Measurements from ENCODE around the gene TRIM66.

The TRIM66 gene

DNA sequence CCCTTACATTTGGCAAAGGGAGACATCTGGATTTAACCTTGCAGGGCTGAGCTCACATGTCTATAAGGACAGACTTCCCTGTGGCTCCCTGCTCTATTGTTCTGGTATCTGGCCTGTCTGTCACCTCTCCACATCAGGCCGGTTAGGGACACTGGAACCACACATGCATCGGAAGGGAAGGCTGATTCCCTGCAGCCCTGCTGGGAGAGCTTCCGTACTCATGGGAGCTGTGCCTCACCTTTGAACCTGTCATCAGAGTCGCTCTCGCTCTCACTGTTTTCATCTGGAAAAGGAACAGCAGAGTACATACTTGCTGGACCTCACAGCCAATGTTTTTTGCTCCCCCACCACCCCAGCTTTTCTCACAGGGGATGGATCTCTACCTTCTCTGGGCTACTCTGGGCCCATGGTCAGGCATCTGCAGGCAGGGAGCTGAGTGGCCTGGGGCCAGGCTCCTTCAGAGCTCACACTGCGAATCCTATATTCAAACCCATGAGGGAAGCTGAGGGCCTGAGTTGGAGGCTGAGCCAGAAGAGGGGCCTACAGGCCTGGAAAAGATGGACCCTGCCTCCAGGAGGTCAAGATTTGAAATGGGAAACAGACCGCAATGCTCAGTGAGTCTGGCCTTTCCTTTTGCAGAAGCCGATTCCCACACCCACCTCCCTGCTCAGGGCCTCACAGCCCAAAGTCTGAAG, 31.4 kb upstream of the TRIM66 start:
- peaks cover 37 to 47% of the 10 kb centered on the region in 2 donors for H3K36me3 ChIP-seq (ENCODE audit: control insufficient read depth in 2 of 2, insufficient read depth in 2 of 2, low read length in 2 of 2)
- peak overlapping the region in 1 of 2 donors; percentile 21 for H3K9ac ChIP-seq (ENCODE audit: low read length in 2 of 2)
- no peak overlapping the region for H3K4me3 ChIP-seq (ENCODE audit: low read length in 2 of 2)
- peak overlapping the region; percentile 94 for H3K27ac ChIP-seq (ENCODE audit: low read length)
- peaks cover 68% of the 10 kb centered on the region for H3K4me1 ChIP-seq (ENCODE audit: control insufficient read depth, insufficient read depth, low read length)
- H3K27me3 ChIP-seq (ENCODE audit: control insufficient read depth in 1 of 2, insufficient read depth in 2 of 2, low read length in 2 of 2), result no peaks in the 10 kb centered on the region
- no peaks in the 10 kb centered on the region for H3K9me3 ChIP-seq (ENCODE audit: control insufficient read depth in 2 of 2, low read length in 2 of 2)

DNA sequence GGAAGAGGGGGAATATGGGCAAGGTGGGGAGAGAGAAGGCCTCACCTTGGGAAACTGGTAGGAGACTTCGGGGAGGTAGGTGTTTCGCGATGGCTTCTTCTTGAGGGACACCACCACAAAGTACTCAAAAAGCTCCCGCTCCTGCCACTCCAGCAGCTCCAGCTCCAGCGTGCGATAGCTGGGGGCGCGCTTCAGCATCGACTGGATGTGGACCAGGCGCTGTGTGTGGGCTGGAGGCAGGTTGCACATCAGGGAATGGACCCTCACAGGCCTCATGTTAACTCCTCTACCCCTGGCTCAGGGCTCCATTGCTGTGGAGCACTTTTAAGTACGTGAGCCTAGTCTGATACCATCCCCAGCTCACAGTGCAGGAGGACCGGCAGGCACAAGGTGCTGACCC, 30.0 kb upstream of the TRIM66 start:
- H3K27ac ChIP-seq (ENCODE audit: low read length), result peak overlapping the region; percentile 100
- peaks cover 37 to 47% of the 10 kb centered on the region in 2 donors for H3K36me3 ChIP-seq (ENCODE audit: control insufficient read depth in 2 of 2, insufficient read depth in 2 of 2, low read length in 2 of 2)
- no peaks in the 10 kb centered on the region for H3K9me3 ChIP-seq (ENCODE audit: control insufficient read depth in 2 of 2, low read length in 2 of 2)
- no peaks in the 10 kb centered on the region for H3K27me3 ChIP-seq (ENCODE audit: control insufficient read depth in 1 of 2, insufficient read depth in 2 of 2, low read length in 2 of 2)
- H3K4me1 ChIP-seq (ENCODE audit: control insufficient read depth, insufficient read depth, low read length), result peaks cover 68% of the 10 kb centered on the region
- no peak overlapping the region for H3K9ac ChIP-seq (ENCODE audit: low read length in 2 of 2)
- H3K4me3 ChIP-seq (ENCODE audit: low read length in 2 of 2), result no peak overlapping the region

DNA sequence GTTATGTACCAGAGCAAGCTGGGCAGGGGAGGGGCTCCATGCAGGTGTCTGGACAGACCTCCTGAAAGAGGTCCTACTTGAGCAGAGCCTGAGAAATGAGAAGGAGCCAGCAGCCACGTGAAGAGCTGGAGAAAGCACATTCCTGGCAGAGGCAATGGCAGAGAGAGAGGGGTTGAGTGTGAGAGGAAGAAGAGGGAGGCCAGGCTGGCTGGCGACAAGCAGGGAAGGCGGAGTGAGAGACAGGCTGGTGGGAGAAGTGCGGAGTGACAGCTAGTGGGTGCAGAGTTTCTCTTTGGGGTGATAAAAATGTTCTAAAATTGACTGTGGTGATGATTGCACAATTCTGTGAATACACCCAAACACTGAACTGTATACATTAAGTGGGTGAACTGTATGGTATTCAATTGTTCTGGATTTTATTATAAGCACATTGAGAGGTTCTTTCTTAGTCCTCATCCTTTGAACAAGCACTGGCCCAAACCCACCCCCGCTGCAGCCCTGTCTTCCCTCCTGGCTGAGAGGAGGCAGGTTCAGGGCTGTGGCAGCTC, 29.5 kb upstream of the TRIM66 start:
- H3K9ac ChIP-seq (ENCODE audit: low read length in 2 of 2), result no peak overlapping the region
- H3K4me1 ChIP-seq (ENCODE audit: control insufficient read depth, insufficient read depth, low read length), result peaks cover 68% of the 10 kb centered on the region
- H3K36me3 ChIP-seq (ENCODE audit: control insufficient read depth in 2 of 2, insufficient read depth in 2 of 2, low read length in 2 of 2), result peaks cover 32 to 44% of the 10 kb centered on the region in 2 donors
- H3K27ac ChIP-seq (ENCODE audit: low read length), result peak overlapping the region; percentile 100
- no peaks in the 10 kb centered on the region for H3K9me3 ChIP-seq (ENCODE audit: control insufficient read depth in 2 of 2, low read length in 2 of 2)
- no peak overlapping the region for H3K4me3 ChIP-seq (ENCODE audit: low read length in 2 of 2)
- H3K27me3 ChIP-seq (ENCODE audit: control insufficient read depth in 1 of 2, insufficient read depth in 2 of 2, low read length in 2 of 2), result no peaks in the 10 kb centered on the region

DNA sequence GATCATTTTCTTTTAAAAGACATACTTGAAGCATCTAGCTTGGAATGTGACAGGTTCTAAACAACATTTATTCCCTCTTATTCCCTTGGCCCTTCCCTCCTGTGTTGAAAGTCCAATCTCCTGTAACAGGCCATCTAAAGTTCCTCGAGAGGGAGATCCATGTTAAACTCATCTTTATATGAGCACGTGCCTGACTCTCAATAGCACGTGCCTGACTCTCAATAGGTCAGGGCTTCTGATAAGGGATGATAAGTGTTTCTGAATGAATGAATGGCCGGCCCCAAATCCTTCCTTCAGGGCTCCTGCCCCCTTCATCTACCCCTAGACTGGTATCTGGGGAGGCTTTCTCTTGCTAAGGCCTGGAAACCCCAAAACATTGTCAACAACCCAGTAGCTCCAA, 27.3 kb upstream of the TRIM66 start:
- Histone ChIP-seq H3K9ac (ENCODE audit: low read length in 2 of 2) (peak overlapping the region; percentile 66 to 81), H3K4me3 (ENCODE audit: low read length in 2 of 2) (no peak overlapping the region), H3K9me3 (ENCODE audit: control insufficient read depth in 2 of 2, low read length in 2 of 2) (no peaks in the 10 kb centered on the region), H3K36me3 (ENCODE audit: control insufficient read depth in 2 of 2, insufficient read depth in 2 of 2, low read length in 2 of 2) (peaks cover 35 to 42% of the 10 kb centered on the region in 2 donors), H3K27ac (ENCODE audit: low read length) (peak overlapping the region; percentile 100), H3K27me3 (ENCODE audit: control insufficient read depth in 1 of 2, insufficient read depth in 2 of 2, low read length in 2 of 2) (no peaks in the 10 kb centered on the region), H3K4me1 (ENCODE audit: control insufficient read depth, insufficient read depth, low read length) (peaks cover 59% of the 10 kb centered on the region)

DNA sequence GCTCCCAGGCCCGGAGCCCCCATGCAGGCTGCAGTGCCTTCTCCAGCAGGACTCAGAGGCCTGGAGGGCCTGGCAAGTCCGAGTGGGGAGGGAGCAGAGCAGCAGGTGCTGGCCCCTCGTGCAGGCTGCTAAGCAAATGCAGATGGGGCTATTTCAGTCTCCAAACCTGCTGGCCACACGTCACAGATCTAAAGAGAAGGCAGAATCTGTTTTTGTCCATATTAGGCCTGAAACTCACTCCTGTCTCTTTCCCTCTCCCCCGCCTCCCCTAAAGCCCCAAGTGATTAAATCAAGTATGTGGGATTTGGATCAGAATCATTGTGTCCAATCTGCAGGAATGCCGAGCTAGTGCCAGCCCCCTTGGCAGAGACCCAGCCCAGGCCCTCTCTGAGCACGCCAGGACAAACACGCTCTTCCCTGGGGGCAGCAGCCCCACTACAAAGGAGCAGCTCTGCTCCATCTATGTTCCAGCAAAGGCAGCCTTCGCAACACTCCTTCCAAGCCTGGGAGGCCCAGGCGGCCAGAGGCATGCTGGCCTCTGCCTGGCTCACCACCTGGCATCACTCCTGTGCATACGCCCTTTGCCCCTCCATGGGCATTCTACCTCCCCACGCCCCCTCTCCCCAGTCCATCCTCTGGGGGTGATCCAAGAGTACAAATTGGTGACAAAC, 26.7 kb upstream of the TRIM66 start:
- Histone ChIP-seq H3K27ac (ENCODE audit: low read length) (peak overlapping the region; percentile 100), H3K27me3 (ENCODE audit: control insufficient read depth in 1 of 2, insufficient read depth in 2 of 2, low read length in 2 of 2) (no peaks in the 10 kb centered on the region), H3K9ac (ENCODE audit: low read length in 2 of 2) (peak overlapping the region; percentile 81 to 84), H3K4me1 (ENCODE audit: control insufficient read depth, insufficient read depth, low read length) (peaks cover 52% of the 10 kb centered on the region), H3K36me3 (ENCODE audit: control insufficient read depth in 2 of 2, insufficient read depth in 2 of 2, low read length in 2 of 2) (peaks cover 30 to 35% of the 10 kb centered on the region in 2 donors), H3K9me3 (ENCODE audit: control insufficient read depth in 2 of 2, low read length in 2 of 2) (no peaks in the 10 kb centered on the region), H3K4me3 (ENCODE audit: low read length in 2 of 2) (peak overlapping the region in 1 of 2 donors; percentile 8)

DNA sequence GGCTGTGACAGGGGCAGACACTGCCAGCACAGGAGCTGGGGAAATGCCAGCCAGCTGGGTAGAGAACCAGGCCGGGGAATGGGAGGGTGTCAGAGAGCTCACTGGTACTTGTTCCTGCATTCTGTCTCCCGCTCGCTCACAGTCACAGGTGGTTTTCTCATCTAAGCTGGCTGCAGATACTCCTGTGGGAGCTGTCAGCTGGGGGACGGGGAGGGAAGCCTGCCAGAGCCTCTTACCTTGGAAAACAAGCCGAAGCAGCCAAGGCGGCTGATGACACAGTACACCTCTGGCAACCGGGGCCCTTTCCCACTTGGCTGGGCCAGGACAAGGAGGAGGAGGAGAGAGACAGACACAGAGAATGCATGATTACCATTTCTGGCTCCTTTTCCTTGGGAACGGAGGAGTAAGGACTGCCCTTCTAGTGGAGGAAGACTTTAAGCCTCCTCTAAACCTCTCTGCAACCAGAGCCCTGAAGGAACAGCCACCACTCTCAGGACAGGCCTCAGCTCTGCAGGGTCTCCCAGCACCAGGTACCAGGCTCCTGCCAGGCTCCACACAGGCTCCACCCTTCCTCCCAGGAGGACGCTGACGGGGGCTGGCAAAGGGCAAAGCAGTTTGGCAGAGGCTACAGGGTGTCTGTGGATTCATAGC, 25.2 kb upstream of the TRIM66 start:
- H3K9me3 ChIP-seq (ENCODE audit: control insufficient read depth in 2 of 2, low read length in 2 of 2), result no peaks in the 10 kb centered on the region
- H3K27me3 ChIP-seq (ENCODE audit: control insufficient read depth in 1 of 2, insufficient read depth in 2 of 2, low read length in 2 of 2), result no peaks in the 10 kb centered on the region
- H3K27ac ChIP-seq (ENCODE audit: low read length), result peak overlapping the region; percentile 100
- H3K4me1 ChIP-seq (ENCODE audit: control insufficient read depth, insufficient read depth, low read length), result peaks cover 50% of the 10 kb centered on the region
- peak overlapping the region; percentile 44 to 55 for H3K4me3 ChIP-seq (ENCODE audit: low read length in 2 of 2)
- peak overlapping the region; percentile 81 to 84 for H3K9ac ChIP-seq (ENCODE audit: low read length in 2 of 2)
- H3K36me3 ChIP-seq (ENCODE audit: control insufficient read depth in 2 of 2, insufficient read depth in 2 of 2, low read length in 2 of 2), result peaks cover 33 to 41% of the 10 kb centered on the region in 2 donors

DNA sequence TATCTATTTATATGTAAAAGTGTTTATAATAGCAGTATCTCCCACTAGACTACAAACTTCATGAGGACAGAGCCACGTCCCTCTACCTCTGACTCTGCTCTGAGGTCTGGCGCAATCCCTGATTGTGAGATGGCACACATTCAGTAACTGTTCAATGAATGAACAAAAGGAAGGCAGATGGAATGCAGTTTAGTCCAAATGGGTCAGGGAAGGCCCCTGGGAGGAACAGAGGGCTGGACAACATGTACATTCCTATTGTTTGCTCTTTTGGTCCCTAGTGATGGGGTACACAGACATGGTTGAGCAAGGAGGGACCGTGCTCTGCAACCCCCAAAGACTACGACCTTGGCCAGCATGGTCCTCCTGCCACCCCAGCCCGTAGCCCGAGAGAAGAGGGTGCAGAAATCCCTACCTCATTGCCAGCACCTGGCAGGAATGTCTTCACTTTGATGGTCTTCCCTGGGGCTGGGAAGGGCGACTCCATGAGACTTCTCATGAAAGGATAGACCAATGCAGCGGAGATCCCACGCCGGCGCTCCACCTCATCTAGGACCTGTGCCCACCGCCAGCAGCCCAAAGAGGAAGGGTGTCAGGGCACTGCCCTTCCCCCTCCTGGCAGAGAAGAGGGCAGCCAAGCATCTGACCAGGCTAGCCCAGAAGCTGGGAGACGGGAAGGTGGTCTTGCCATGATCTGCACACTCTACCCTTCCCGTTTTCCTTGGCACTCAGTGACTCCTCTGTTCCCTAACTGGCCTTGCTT, 24.4 kb upstream of the TRIM66 start:
- no peaks in the 10 kb centered on the region for H3K27me3 ChIP-seq (ENCODE audit: control insufficient read depth in 1 of 2, insufficient read depth in 2 of 2, low read length in 2 of 2)
- peaks cover 50% of the 10 kb centered on the region for H3K4me1 ChIP-seq (ENCODE audit: control insufficient read depth, insufficient read depth, low read length)
- peaks cover 33 to 44% of the 10 kb centered on the region in 2 donors for H3K36me3 ChIP-seq (ENCODE audit: control insufficient read depth in 2 of 2, insufficient read depth in 2 of 2, low read length in 2 of 2)
- H3K4me3 ChIP-seq (ENCODE audit: low read length in 2 of 2), result peak overlapping the region in 1 of 2 donors; percentile 55
- peak overlapping the region; percentile 100 for H3K27ac ChIP-seq (ENCODE audit: low read length)
- H3K9ac ChIP-seq (ENCODE audit: low read length in 2 of 2), result peak overlapping the region; percentile 45 to 84
- H3K9me3 ChIP-seq (ENCODE audit: control insufficient read depth in 2 of 2, low read length in 2 of 2), result no peaks in the 10 kb centered on the region

DNA sequence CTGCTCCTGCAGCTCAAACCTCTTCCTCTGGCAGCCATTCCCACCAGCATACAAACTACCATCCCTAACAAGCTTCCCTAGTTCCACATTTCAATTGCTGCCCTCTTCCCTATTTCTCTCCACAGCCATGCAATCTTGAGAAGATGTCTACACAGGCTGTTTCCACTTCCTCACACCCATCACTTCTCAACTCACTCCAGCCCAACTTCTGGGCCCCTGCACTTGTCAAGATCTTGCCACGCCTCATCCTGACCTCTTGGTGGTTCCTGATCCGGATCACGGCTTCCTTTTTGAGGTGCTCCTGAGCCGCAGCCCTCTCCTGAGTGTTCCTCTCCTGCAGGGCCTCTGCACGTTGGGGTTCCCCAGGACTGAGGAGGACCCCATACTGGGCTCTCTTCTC, 22.7 kb upstream of the TRIM66 start:
- Histone ChIP-seq H3K4me3 (ENCODE audit: low read length in 2 of 2) (no peak overlapping the region), H3K4me1 (ENCODE audit: control insufficient read depth, insufficient read depth, low read length) (peaks cover 49% of the 10 kb centered on the region), H3K27me3 (ENCODE audit: control insufficient read depth in 1 of 2, insufficient read depth in 2 of 2, low read length in 2 of 2) (no peaks in the 10 kb centered on the region), H3K36me3 (ENCODE audit: control insufficient read depth in 2 of 2, insufficient read depth in 2 of 2, low read length in 2 of 2) (peaks cover 29 to 34% of the 10 kb centered on the region in 2 donors), H3K9ac (ENCODE audit: low read length in 2 of 2) (no peak overlapping the region), H3K27ac (ENCODE audit: low read length) (peak overlapping the region; percentile 100), H3K9me3 (ENCODE audit: control insufficient read depth in 2 of 2, low read length in 2 of 2) (no peaks in the 10 kb centered on the region)

DNA sequence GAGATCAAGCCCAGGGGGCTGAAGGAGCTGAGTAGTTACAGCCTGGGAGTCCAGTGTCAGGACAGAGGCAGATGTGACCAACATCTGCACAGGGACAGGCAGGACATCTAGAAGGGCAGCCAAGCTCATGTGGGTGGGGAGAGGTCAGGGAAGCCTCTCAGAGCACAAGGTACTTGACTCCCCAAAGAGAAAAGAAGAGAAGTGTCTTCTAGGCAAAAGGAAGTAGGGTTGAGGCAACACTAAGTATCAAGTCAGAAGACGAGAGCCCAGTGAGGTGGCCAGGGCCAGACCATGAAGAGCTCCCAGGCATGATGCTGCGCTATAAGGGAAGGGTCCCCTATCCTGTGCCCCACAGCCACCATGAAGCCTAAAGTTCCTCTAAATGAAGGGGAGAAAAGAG, 21.7 kb upstream of the TRIM66 start:
- Histone ChIP-seq H3K9ac (ENCODE audit: low read length in 2 of 2) (no peak overlapping the region), H3K4me1 (ENCODE audit: control insufficient read depth, insufficient read depth, low read length) (peaks cover 49% of the 10 kb centered on the region), H3K36me3 (ENCODE audit: control insufficient read depth in 2 of 2, insufficient read depth in 2 of 2, low read length in 2 of 2) (peaks cover 37 to 40% of the 10 kb centered on the region in 2 donors), H3K27ac (ENCODE audit: low read length) (peak overlapping the region; percentile 100), H3K9me3 (ENCODE audit: control insufficient read depth in 2 of 2, low read length in 2 of 2) (no peaks in the 10 kb centered on the region), H3K27me3 (ENCODE audit: control insufficient read depth in 1 of 2, insufficient read depth in 2 of 2, low read length in 2 of 2) (no peaks in the 10 kb centered on the region), H3K4me3 (ENCODE audit: low read length in 2 of 2) (no peak overlapping the region)

DNA sequence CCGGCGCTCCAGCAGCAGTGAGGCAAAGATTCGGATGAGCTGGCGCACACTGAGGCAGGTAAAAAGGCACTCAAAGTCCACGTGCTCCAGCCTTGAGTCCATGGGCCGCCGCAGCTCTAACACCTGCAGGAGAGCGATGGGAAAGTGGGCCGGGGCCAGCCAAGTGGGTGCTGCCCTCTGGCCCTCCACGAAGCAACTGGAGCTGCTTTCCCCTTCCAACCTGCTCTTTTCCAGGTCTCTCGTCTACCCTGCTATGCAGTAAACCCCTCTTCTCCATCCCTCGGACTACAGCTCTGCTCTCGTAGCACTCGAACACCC, 20.1 kb upstream of the TRIM66 start:
- H3K9ac ChIP-seq (ENCODE audit: low read length in 2 of 2), result no peak overlapping the region
- H3K4me1 ChIP-seq (ENCODE audit: control insufficient read depth, insufficient read depth, low read length), result peaks cover 33% of the 10 kb centered on the region
- peak overlapping the region; percentile 100 for H3K27ac ChIP-seq (ENCODE audit: low read length)
- H3K9me3 ChIP-seq (ENCODE audit: control insufficient read depth in 2 of 2, low read length in 2 of 2), result no peaks in the 10 kb centered on the region
- peaks cover 49 to 52% of the 10 kb centered on the region in 2 donors for H3K36me3 ChIP-seq (ENCODE audit: control insufficient read depth in 2 of 2, insufficient read depth in 2 of 2, low read length in 2 of 2)
- no peaks in the 10 kb centered on the region for H3K27me3 ChIP-seq (ENCODE audit: control insufficient read depth in 1 of 2, insufficient read depth in 2 of 2, low read length in 2 of 2)
- H3K4me3 ChIP-seq (ENCODE audit: low read length in 2 of 2), result no peak overlapping the region
